Measurements from ENCODE around the gene BMP6. TPM values are rescaled to one million over a fixed set of nuclear protein-coding genes. Genes with fewer than 3 reads are reported as not detected.

BMP6 gene
- total and polyA plus RNA-seq, 2 of the 8 experiments (the other 6 are each of a cell fraction or from before 2014, with no cell fraction given) = 2.0 to 2.1 TPM

DNA sequence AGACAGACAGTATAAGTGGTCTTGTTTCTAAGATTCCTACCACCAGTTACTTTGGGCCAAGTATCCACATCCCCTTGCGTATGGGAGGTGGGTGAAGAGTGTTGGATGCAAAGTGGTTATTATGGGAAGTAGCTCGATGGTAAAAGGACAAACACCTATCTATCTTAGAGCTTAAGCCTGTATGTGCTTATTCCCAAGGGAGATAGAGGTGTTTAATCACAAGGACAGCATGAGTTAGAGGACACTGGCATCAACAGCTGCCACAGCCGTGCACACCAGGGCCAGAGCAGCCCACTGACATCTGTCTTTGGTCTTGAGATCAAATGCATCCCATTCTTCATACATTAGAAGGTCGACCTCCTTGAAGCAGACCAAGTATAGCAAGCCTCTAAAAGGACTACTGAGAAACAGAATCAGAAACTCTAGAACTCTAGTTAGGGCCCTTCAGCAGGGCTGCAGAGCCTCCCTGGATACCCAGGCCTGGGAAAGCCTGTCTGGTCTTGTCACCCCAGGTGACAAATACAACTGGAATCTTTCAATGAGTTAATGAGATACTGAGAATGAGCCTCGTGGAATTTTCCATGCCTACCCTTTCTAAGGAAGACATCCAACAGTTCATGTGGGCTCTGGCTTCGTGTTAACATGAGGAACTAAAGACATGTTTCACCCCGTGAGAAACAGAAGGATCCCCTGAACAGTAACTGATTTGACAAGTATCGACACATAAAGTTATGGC is 156.0 kb downstream of the BMP6 start (continued):
- TF ChIP-seq, protein P1, sequence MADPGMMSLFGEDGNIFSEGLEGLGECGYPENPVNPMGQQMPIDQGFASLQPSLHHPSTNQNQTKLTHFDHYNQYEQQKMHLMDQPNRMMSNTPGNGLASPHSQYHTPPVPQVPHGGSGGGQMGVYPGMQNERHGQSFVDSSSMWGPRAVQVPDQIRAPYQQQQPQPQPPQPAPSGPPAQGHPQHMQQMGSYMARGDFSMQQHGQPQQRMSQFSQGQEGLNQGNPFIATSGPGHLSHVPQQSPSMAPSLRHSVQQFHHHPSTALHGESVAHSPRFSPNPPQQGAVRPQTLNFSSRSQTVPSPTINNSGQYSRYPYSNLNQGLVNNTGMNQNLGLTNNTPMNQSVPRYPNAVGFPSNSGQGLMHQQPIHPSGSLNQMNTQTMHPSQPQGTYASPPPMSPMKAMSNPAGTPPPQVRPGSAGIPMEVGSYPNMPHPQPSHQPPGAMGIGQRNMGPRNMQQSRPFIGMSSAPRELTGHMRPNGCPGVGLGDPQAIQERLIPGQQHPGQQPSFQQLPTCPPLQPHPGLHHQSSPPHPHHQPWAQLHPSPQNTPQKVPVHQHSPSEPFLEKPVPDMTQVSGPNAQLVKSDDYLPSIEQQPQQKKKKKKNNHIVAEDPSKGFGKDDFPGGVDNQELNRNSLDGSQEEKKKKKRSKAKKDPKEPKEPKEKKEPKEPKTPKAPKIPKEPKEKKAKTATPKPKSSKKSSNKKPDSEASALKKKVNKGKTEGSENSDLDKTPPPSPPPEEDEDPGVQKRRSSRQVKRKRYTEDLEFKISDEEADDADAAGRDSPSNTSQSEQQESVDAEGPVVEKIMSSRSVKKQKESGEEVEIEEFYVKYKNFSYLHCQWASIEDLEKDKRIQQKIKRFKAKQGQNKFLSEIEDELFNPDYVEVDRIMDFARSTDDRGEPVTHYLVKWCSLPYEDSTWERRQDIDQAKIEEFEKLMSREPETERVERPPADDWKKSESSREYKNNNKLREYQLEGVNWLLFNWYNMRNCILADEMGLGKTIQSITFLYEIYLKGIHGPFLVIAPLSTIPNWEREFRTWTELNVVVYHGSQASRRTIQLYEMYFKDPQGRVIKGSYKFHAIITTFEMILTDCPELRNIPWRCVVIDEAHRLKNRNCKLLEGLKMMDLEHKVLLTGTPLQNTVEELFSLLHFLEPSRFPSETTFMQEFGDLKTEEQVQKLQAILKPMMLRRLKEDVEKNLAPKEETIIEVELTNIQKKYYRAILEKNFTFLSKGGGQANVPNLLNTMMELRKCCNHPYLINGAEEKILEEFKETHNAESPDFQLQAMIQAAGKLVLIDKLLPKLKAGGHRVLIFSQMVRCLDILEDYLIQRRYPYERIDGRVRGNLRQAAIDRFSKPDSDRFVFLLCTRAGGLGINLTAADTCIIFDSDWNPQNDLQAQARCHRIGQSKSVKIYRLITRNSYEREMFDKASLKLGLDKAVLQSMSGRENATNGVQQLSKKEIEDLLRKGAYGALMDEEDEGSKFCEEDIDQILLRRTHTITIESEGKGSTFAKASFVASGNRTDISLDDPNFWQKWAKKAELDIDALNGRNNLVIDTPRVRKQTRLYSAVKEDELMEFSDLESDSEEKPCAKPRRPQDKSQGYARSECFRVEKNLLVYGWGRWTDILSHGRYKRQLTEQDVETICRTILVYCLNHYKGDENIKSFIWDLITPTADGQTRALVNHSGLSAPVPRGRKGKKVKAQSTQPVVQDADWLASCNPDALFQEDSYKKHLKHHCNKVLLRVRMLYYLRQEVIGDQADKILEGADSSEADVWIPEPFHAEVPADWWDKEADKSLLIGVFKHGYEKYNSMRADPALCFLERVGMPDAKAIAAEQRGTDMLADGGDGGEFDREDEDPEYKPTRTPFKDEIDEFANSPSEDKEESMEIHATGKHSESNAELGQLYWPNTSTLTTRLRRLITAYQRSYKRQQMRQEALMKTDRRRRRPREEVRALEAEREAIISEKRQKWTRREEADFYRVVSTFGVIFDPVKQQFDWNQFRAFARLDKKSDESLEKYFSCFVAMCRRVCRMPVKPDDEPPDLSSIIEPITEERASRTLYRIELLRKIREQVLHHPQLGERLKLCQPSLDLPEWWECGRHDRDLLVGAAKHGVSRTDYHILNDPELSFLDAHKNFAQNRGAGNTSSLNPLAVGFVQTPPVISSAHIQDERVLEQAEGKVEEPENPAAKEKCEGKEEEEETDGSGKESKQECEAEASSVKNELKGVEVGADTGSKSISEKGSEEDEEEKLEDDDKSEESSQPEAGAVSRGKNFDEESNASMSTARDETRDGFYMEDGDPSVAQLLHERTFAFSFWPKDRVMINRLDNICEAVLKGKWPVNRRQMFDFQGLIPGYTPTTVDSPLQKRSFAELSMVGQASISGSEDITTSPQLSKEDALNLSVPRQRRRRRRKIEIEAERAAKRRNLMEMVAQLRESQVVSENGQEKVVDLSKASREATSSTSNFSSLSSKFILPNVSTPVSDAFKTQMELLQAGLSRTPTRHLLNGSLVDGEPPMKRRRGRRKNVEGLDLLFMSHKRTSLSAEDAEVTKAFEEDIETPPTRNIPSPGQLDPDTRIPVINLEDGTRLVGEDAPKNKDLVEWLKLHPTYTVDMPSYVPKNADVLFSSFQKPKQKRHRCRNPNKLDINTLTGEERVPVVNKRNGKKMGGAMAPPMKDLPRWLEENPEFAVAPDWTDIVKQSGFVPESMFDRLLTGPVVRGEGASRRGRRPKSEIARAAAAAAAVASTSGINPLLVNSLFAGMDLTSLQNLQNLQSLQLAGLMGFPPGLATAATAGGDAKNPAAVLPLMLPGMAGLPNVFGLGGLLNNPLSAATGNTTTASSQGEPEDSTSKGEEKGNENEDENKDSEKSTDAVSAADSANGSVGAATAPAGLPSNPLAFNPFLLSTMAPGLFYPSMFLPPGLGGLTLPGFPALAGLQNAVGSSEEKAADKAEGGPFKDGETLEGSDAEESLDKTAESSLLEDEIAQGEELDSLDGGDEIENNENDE (IDR thresholded peaks at IDR 0.05; ENCODE audit: insufficient replicate concordance, low read length) = no peak
- TF ChIP-seq YY1 (IDR thresholded peaks at IDR 0.05; ENCODE audit: low read depth, low read length) (no peak), SAP30 (IDR thresholded peaks at IDR 0.05; ENCODE audit: insufficient read depth, insufficient replicate concordance, low read length) (no peak), MAFK (IDR thresholded peaks at IDR 0.05; ENCODE audit: low read depth, low read length) (no peak), CHD1 (IDR thresholded peaks at IDR 0.05; ENCODE audit: low read depth, low read length) (no peak), RBBP5 (IDR thresholded peaks at IDR 0.05; ENCODE audit: borderline replicate concordance, low read depth, low read length) (no peak), KDM1A (IDR thresholded peaks at IDR 0.05; ENCODE audit: borderline replicate concordance, low read length) (no peak), HDAC6 (IDR thresholded peaks at IDR 0.05; ENCODE audit: low read depth, low read length) (no peak), MAX (IDR thresholded peaks at IDR 0.05) (no peak)

Data from H1 (cell line).